AG10803 (cell line): ENCODE results near the gene DNM2.
A peak's percentile ranks its signal among the peaks of the same experiment; 100 is the strongest.

Experiments
- DNase-seq: peaks from one replicate; pipeline ENCODE4 v3.0.0; 2010; ENCODE audit warnings: low read depth
- H3K4me3 ChIP-seq: 2 replicates; pipeline ENCODE4 v1.5.1; 2011; ENCODE audit warnings: mild to moderate bottlenecking, low read length, control low read depth
- CTCF ChIP-seq: conservative IDR thresholded peaks from 2 replicates; pipeline ENCODE4 v1.5.1; 2011; ENCODE audit warnings: mild to moderate bottlenecking, low read length, control low read depth, inconsistent platforms

The DNM2 gene

DNA sequence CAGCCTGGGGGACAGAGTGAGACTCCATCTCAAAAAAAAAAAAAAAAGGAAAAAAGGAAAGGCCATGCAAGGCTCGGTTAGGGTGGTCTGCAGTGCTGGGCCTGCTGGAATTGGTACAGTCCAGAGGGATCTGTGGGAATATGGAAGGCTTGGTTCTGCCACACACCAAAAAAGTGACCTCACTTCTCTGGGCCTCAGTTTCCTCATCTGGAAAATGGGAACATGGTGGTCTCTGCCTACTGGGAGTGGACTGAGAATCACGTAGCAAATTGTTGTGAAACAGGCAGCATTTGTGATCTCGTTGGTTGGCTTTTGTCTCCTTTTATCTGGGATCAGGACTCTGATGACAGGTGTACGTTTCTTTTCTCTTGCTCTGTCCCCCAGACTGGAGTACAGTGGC is 7.5 kb downstream of the DNM2 start:
- DNase-seq = no peak
- TF ChIP-seq CTCF = no peak
- no peak overlapping the region for H3K4me3 ChIP-seq

GRCh38 chr19:10726268-10726667 is 8.4 kb downstream of the DNM2 start:
- no peak for DNase-seq
- no peak overlapping the region for H3K4me3 ChIP-seq
- TF ChIP-seq CTCF = no peak

DNA sequence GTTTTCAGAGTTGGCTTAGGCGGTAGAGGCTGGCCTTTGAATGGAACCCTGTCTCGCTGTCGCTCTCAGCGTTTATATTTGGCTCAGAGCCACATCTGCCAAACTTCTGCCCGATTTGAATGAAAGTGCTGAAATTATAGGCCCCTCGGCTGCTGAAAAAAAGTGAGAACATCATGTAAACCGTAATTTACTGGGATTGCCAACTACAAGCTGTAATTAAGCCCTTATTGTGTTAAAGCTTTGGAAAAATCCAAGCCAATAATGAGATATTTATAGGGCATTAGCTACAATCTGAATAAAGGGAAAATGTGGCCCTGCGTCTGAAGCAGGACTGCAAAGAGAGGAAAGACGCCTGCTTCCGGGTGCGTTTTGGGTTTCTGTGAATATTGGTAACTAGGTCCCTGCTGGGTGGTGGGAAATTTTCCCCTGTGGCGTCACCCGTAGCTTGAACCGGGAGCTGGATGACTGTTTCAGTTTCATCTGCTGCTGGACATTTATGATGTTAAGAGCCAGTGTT is 9.9 kb downstream of the DNM2 start:
- no peak for TF ChIP-seq CTCF
- DNase-seq = peak; percentile 38
- H3K4me3 ChIP-seq = no peak overlapping the region

- TF ChIP-seq CTCF = no peak
- no peak for DNase-seq
- no peak overlapping the region for H3K4me3 ChIP-seq
Measured at GRCh38 chr19:10729411-10729810, 11.5 kb downstream of the DNM2 start.

DNA sequence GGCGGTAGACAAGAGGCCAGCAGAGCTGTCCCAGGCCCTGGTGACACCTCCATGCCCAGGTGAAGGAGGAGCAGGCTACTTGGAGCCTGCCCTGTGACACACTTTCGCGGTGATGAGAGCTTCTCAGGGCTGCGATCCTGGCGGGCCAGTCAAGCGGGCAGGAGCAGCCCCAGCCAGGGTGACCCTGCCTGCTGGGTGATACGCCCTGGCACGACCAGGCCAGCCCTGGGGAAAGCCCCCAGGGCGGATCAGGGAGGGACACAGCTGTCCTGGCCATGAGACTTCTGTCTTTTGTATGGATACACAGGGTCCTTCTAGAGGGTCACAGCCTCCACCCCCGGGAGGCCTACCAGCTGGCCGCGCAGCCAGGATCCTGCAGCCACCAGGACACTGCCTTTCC is 13.1 kb downstream of the DNM2 start:
- TF ChIP-seq CTCF = no peak
- DNase-seq = no peak
- no peak overlapping the region for H3K4me3 ChIP-seq

- H3K4me3 ChIP-seq = no peak overlapping the region
- TF ChIP-seq CTCF = no peak
- no peak for DNase-seq
Measured at GRCh38 chr19:10735741-10736140, 17.9 kb downstream of the DNM2 start.

DNA sequence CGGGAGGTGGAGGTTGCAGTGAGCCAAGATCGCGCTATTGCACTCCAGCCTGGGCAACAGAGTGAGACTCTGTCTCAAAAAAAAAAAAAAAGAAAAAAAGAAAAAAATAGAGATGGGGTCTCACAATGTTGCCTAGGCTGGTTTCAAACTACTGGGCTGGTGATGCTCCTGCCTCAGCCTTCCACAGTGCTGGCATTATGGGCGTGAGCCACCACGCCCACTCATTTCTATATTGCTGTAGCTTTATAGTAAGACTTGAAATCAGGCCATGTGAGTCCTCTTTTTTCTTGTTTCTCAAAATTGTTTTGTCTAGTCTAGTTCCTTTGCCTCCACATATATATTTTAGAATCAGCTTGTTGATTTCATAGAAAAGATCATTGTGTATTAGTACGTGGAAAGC is 18.3 kb downstream of the DNM2 start:
- H3K4me3 ChIP-seq = no peak overlapping the region
- no peak for TF ChIP-seq CTCF
- DNase-seq = no peak
